ENCODE measurements around the gene EFCAB6. TPM values are rescaled to one million over a fixed set of nuclear protein-coding genes. Genes with fewer than 3 reads are reported as not detected.

EFCAB6 gene
- total RNA-seq, 1 experiment from 2014 or later, result 2.6 TPM

DNA sequence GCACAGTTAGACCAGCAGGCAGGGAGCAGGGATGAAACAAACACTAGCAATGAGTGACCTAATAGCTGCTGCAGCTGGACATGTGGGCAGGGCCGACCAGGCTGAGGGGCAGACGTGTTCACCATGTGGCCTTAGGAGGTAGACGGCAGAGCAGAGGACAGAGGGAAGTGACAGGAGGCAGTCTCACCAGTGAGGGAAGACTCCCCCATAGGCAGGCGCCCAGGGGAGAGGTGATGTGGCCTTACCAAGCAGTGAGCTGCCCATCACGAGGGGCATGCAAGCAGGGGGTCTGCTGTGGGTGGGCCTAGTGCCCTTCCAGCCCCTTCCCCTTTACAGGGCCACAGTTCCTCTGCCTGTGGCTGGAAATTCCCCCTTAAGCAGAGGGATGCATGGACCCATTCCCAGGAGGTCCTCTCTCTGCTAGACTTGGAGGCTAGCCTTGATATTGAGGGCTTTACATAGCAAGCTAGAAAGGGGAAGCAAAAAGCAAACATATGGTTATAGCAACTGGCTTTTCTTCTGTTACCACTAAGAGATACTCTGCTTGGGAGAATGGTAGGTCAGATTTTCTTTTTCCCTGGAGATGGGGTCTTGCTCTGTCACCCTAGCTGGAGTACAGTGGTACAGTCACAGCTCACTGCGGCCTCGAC, 332.7 kb downstream of the EFCAB6 start:
- DNase-seq (ENCODE audit: low spot score), result no peak

Other genes starting within 250 kb of the EFCAB6 start
- 0.33 TPM in 1 of 2 replicates, not detected in the other for gene SULT4A1, start 50.2 kb upstream of the EFCAB6 start, total RNA-seq (2014; rRNA removed; shearing (Covaris generic))
- gene PNPLA5, start 79.7 kb upstream of the EFCAB6 start, total RNA-seq (2014; rRNA removed; shearing (Covaris generic)), result not detected in 2 replicates
- 5.2 and 7.8 TPM in 2 replicates for gene PNPLA3, start 111.5 kb upstream of the EFCAB6 start, total RNA-seq (2014; rRNA removed; shearing (Covaris generic))
- gene SAMM50, start 143.1 kb upstream of the EFCAB6 start, total RNA-seq (2014; rRNA removed; shearing (Covaris generic)), result 47.3 and 82.4 TPM in 2 replicates
- 28.3 and 32.7 TPM in 2 replicates for gene PARVB, start 212.0 kb upstream of the EFCAB6 start, total RNA-seq (2014; rRNA removed; shearing (Covaris generic))